MM.1S (cell line): ENCODE results near the gene ANKRD1.
"Not testable (repeated sequence)": the region's sequence is repeated elsewhere in the genome, so short reads cannot be mapped to it uniquely, and the experiment has no call there.

Experiments
- DNase-seq: peaks from one replicate; pipeline ENCODE4 v3.0.0-alpha.2; 2015
- H2AFZ ChIP-seq: fragments of 300-600 bp; sonication (generic); 2 replicates; pipeline ENCODE4 v1.6.0; 2016; ENCODE audit warnings: antibody characterized with exemption, low read length
- H3F3A ChIP-seq: fragments of 300-600 bp; sonication (generic); 2 replicates; pipeline ENCODE4 v1.6.1; 2016; ENCODE audit warnings: mild to moderate bottlenecking, antibody characterized with exemption, low read length, moderate library complexity, mixed read lengths; ENCODE audit not compliant: insufficient read depth
- H3K27ac ChIP-seq: fragments of 300-600 bp; sonication (generic); 2 replicates; pipeline ENCODE4 v1.5.1; 2016; ENCODE audit warnings: mild to moderate bottlenecking, low read length
- H3K27me3 ChIP-seq: fragments of 300-600 bp; sonication (generic); replicated peaks from 2 replicates; pipeline ENCODE4 v1.6.0; 2016; ENCODE audit warnings: low read length; ENCODE audit not compliant: insufficient read depth
- H3K36me3 ChIP-seq: fragments of 300-600 bp; sonication (generic); replicated peaks from 2 replicates; pipeline ENCODE4 v1.6.1; 2016; ENCODE audit warnings: mild to moderate bottlenecking, low read length, mixed read lengths; ENCODE audit not compliant: insufficient read depth
- H3K4me1 ChIP-seq: fragments of 300-600 bp; sonication (generic); 2 replicates; pipeline ENCODE4 v1.6.1; 2016; ENCODE audit warnings: low read length, mixed read lengths
- H3K4me2 ChIP-seq: fragments of 300-600 bp; sonication (generic); 2 replicates; pipeline ENCODE4 v1.6.0; 2016; ENCODE audit warnings: low read depth, low read length
- H3K4me3 ChIP-seq: fragments of 300-600 bp; sonication (generic); 2 replicates; pipeline ENCODE4 v1.5.1; 2016; ENCODE audit warnings: low read length, mixed read lengths
- H3K79me2 ChIP-seq: fragments of 300-600 bp; sonication (generic); 2 replicates; pipeline ENCODE4 v1.6.1; 2016; ENCODE audit warnings: mixed run types, low read length, mixed read lengths
- H3K9ac ChIP-seq: fragments of 300-600 bp; sonication (generic); 2 replicates; pipeline ENCODE4 v1.6.1; 2016; ENCODE audit warnings: low read length, mixed read lengths
- H3K9me2 ChIP-seq: fragments of 300-600 bp; sonication (generic); replicated peaks from 2 replicates; pipeline ENCODE4 v1.6.1; 2016; ENCODE audit warnings: mild to moderate bottlenecking, low read length, mixed read lengths; ENCODE audit not compliant: insufficient read depth
- H3K9me3 ChIP-seq: fragments of 300-600 bp; sonication (generic); replicated peaks from 2 replicates; pipeline ENCODE4 v1.6.1; 2016; ENCODE audit warnings: mild to moderate bottlenecking, low read length, mixed read lengths; ENCODE audit not compliant: insufficient read depth
- H4K20me1 ChIP-seq: fragments of 300-600 bp; sonication (generic); 2 replicates; pipeline ENCODE4 v1.6.1; 2016; ENCODE audit warnings: mild to moderate bottlenecking, low read length, moderate library complexity, mixed read lengths; ENCODE audit not compliant: insufficient read depth
- EZH2 ChIP-seq: fragments of 300-600 bp; sonication (generic); optimal IDR thresholded peaks from 2 replicates; pipeline ENCODE3; 2017; ENCODE audit warnings: low read depth, mild to moderate bottlenecking, antibody characterized with exemption, low read length, mixed read lengths
- EZH2phosphoT487 ChIP-seq: fragments of 300-600 bp; sonication (generic); IDR thresholded peaks from 2 replicates; pipeline ENCODE4 v1.6.1; 2018; ENCODE audit warnings: antibody characterized with exemption, low read length
- TF ChIP-seq, protein P1 (sequence below): fragments of 300-600 bp; sonication (generic); IDR thresholded peaks from 2 replicates; pipeline ENCODE4 v1.5.1; 2016; ENCODE audit warnings: antibody characterized with exemption, low read length, mixed read lengths

ANKRD1 gene

DNA sequence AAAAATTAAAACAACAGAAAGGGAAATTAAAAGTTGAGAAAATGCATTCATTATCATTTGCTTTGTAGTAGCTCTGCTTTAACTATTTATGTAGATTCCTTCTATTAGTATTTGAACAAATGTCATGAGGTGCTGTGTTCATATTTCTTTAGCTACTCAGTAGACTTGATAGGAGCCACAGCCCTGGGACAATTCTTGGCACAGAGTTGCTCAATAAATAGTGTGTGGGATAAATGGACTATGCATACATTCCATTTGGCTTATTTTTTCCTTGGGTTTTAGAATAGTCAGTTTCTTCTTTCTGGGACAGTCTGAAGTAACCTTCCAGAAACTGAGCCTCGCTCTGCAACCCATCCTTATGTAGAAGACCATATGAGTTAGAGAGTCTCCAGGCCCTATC is 35.7 kb downstream of the ANKRD1 start:
- Histone ChIP-seq H3F3A (no peaks in the 10 kb centered on the region), H3K4me3 (no peak overlapping the region), H4K20me1 (no peaks in the 10 kb centered on the region), H3K9me3 (no peaks in the 10 kb centered on the region), H3K79me2 (no peaks in the 10 kb centered on the region), H3K27me3 (no peaks in the 10 kb centered on the region), H2AFZ (no peak overlapping the region), H3K4me2 (no peak overlapping the region), H3K36me3 (peaks cover 13% of the 10 kb centered on the region), H3K4me1 (no peaks in the 10 kb centered on the region), H3K9ac (no peak overlapping the region), H3K27ac (no peak overlapping the region), H3K9me2 (no peaks in the 10 kb centered on the region)
- no peak for DNase-seq
- TF ChIP-seq EZH2 (no peak), EZH2phosphoT487 (no peak)
- TF ChIP-seq, protein P1, sequence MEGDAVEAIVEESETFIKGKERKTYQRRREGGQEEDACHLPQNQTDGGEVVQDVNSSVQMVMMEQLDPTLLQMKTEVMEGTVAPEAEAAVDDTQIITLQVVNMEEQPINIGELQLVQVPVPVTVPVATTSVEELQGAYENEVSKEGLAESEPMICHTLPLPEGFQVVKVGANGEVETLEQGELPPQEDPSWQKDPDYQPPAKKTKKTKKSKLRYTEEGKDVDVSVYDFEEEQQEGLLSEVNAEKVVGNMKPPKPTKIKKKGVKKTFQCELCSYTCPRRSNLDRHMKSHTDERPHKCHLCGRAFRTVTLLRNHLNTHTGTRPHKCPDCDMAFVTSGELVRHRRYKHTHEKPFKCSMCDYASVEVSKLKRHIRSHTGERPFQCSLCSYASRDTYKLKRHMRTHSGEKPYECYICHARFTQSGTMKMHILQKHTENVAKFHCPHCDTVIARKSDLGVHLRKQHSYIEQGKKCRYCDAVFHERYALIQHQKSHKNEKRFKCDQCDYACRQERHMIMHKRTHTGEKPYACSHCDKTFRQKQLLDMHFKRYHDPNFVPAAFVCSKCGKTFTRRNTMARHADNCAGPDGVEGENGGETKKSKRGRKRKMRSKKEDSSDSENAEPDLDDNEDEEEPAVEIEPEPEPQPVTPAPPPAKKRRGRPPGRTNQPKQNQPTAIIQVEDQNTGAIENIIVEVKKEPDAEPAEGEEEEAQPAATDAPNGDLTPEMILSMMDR: no peak

DNA sequence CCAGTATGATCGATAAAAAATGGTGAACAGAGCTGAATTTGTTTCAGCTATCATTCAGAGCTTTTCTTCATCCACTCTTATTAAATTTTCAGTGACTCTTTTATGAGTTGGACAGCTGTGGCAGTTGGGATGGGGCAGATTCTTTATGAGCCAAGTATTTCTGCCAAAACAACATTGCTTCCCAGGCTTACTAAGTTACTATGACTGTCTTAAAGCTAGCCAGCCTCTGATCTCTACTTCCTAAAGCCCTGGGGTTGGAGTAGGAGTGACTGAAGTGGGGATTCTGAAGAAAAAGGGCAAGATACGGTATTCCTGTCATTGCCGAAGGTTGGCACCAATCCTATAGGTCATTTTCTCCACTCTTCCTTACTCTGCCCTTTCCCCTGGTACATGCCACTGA is 36.5 kb downstream of the ANKRD1 start:
- Histone ChIP-seq H3K4me3 (no peak overlapping the region), H3K79me2 (no peaks in the 10 kb centered on the region), H3K27me3 (no peaks in the 10 kb centered on the region), H4K20me1 (no peaks in the 10 kb centered on the region), H3F3A (no peaks in the 10 kb centered on the region), H3K9ac (no peak overlapping the region), H3K27ac (no peak overlapping the region), H3K4me1 (no peaks in the 10 kb centered on the region), H3K9me2 (no peaks in the 10 kb centered on the region), H2AFZ (no peak overlapping the region), H3K9me3 (no peaks in the 10 kb centered on the region), H3K36me3 (peaks cover 18% of the 10 kb centered on the region), H3K4me2 (no peak overlapping the region)
- no peak for DNase-seq
- no peak for TF ChIP-seq EZH2
- TF ChIP-seq EZH2phosphoT487: no peak
- TF ChIP-seq, protein P1: no peak

DNA sequence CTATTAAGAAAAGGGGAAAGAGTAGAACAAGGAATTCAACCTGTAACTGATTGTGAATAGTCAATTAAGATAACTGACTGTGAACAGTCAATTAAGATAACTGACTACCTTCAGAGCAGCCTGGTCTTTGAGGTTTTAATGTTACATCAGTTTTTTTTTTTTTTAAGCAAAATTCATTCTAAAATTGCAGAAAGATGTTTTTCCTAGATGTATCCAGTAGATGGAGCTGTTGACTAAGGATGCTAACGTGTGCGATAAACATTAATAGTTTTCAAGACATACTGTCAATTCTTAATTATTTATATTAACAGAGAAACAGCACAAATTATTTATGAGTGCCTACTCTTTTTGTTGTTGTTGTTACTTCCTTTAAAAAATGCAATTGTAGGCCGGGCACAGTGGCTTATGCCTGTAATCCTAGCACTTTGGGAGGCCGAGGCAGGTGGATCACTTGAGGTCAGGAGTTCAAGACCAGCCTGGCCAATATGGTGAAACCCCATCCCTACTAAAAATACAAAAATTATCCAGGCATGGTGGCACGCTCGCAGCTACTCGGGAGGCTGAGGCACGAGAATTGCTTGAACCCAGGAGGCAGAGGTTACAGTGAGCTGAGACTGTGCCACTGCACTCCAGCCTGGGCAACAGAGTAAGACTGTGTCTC is 40.7 kb downstream of the ANKRD1 start:
- H2AFZ ChIP-seq, H3K79me2 ChIP-seq, H3K9me2 ChIP-seq, H3K27me3 ChIP-seq, H3F3A ChIP-seq, H3K9me3 ChIP-seq, H4K20me1 ChIP-seq, H3K4me1 ChIP-seq, H3K4me3 ChIP-seq, H3K9ac ChIP-seq, H3K27ac ChIP-seq, H3K4me2 ChIP-seq: not testable (repeated sequence)
- peaks cover 21% of the 10 kb centered on the region for H3K36me3 ChIP-seq
- TF ChIP-seq, protein P1: peak; percentile 53
- peak; percentile 54 for DNase-seq
